NCI-H748 (cell line): ENCODE measurements around the gene MYOZ3.
A peak's percentile ranks its signal among the peaks of the same experiment; 100 is the strongest.

Source experiments
- DNase-seq: peaks from one replicate; lab custom pipeline; 2025; ENCODE audit not compliant: unreplicated experiment; lab: John Stamatoyannopoulos, UW

MYOZ3 gene

GRCh38 chr5:150642567-150642927 is 18.5 kb upstream of the MYOZ3 start:
- DNase-seq: no peak

- no peak for DNase-seq
These were observed 17.9 kb upstream of the MYOZ3 start for GRCh38 chr5:150642991-150643710.

GRCh38 chr5:150644058-150644457 is 17.0 kb upstream of the MYOZ3 start:
- DNase-seq: no peak

DNA sequence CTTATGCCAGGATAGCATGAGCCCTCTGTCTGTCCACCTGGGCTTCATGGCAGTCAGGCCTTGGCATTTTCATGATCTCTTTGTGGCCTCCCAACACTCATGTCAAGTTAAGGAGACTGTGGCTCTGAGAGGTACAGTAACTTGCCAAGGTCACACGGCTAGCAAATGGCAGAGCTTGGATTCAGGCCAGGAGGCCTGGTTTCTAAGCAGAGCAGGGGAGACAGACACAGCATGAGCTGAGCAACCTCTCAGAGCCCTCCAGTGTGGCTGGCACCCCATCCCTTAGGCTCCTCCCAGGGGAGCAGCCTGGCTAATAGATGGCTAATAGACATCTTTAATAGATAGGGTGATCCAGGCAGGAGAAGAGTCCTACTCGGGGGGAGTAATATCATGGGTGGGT is 16.5 kb upstream of the MYOZ3 start:
- no peak for DNase-seq

DNA sequence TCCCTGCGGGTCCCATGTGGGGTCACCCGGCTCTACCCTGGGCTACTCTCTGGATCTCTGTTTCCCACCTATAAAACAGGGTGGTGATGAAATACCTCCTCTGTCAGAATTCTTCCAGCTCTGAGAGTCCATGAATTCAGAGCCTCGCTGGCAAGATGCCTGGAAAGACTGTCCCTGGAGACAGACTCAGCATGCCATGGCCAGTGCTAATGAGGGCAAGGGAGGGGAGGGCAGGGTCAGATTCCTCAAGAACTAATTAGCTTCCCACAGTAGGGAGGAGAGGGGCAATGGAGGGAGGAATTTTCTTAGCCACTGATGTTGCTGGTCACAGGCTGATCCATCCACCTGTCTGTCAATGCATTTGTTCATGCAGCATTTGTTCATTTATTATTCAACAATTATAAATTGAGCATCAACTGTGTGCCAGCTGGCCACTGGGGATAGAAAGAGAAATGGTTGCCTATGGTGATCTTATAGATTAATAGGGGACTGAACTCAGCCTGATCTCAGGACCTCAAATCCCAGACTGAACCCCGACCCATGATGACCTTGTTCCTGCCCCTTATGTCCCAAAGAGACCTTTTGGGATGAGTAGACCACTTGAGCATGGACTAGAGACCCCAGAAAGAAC is 15.9 kb upstream of the MYOZ3 start:
- DNase-seq: no peak

DNA sequence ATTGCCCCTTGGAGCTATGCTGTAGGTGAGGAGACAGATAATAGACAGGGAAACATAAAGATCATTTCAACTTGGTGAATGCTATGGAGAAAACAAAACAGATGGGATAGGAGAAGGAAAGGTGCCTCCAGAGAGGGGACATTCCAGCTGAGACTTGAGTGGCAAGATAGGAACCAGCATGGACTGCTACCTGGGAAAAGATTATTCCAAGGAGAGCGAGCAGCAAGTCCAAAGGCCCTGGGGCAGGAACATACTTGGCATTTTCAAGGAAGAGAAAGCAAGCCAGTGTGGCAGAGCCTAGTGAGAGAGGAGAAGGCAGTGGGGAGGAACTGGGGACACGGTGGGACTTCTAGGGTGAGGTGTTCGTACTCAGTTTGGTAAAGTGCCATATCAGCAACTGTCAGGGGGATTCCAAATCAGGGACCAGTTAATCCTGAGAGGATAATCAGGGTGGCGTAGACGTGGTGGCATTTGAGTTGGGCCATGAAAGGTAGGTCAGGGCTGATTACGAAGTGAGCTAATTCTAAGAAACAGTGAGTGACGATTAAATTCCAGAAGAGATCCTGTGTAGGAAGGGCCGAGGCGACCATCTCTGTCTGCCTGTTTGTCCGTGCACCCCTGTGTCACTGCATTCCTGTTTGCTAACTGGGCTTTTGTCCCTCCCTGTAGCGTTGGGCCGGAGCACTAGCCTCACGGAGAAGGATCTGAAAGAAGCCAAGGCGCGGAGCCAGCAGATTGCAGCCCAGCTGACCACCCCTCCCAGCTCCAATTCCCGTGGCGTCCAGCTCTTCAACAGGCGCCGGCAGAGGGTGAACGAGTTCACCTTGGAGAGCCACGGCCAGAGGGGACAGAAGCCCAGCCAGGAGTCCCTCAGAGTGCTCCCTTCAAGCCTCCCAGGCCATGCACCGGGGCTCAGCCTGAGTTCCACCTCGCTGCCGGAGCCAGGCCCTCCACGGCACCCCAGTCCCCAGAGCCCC is 13.5 kb upstream of the MYOZ3 start:
- DNase-seq: no peak

- no peak for DNase-seq
These were observed 12.6 kb upstream of the MYOZ3 start for GRCh38 chr5:150648294-150649107.

DNA sequence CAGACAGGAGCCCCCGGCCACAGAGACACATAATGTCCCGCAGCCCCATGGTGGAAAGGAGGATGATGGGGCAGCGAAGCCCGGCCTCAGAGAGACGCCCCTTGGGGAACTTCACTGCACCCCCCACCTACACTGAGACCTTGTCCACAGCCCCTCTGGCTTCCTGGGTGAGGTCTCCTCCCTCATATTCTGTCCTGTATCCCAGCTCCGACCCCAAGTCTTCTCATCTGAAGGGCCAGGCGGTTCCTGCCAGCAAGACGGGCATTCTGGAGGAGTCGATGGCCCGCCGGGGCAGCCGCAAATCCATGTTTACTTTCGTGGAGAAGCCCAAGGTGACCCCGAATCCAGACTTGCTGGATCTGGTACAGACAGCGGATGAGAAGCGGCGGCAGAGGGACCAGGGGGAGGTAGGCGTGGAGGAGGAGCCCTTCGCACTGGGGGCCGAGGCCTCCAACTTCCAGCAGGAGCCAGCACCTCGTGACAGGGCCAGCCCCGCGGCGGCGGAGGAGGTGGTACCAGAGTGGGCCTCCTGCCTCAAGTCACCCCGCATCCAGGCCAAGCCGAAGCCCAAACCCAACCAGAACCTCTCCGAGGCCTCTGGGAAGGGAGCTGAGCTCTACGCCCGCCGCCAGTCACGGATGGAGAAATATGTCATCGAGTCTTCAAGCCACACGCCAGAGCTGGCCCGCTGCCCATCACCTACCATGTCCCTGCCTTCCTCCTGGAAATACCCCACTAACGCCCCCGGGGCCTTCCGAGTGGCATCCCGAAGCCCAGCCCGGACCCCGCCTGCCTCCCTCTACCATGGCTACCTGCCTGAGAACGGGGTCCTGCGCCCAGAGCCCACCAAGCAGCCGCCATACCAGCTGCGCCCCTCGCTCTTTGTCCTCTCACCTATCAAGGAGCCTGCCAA is 11.7 kb upstream of the MYOZ3 start:
- DNase-seq: no peak

DNA sequence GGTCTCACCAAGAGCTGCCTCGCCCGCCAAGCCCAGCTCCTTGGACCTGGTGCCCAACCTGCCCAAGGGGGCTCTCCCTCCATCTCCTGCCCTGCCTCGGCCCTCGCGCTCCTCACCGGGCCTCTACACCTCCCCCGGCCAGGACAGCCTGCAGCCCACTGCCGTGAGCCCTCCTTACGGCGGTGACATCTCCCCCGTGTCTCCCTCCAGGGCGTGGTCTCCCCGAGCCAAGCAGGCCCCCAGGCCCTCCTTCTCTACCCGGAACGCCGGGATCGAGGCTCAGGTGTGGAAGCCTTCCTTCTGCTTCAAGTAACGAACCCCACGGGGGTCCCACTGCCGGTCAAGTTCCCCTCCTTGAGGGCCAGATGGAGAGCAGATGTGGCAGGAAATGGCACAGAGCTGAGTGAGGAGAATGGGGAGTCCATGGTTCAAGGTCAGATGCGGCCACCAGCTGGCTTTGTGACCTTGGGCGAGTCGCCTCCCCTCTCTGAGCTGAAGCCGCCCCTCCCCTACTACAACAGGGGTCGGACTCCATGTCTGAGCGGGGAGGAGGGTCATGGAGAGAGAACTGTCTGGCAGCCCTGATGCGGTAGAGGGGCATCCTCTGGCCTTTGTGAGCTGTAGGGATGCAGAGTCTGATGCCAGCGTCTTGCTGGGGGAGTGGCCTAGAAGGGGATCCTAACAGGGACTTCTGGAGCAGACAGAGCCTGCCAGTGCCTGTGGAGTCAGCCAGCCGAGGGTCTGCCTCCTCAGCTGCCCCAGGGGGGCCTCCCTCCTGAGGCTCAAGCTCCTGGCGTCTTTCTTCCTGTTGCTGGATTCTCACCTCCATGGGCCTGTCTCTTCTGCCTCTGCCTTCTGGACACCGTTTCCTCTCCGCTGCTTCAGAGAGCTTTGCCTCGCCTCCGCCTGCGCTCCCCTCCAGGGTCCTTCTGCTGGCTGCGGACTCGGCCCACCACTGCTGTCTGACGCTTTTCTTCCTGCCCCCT is 10.7 kb upstream of the MYOZ3 start:
- DNase-seq: no peak

GRCh38 chr5:150651382-150651781 is 9.7 kb upstream of the MYOZ3 start:
- no peak for DNase-seq

DNA sequence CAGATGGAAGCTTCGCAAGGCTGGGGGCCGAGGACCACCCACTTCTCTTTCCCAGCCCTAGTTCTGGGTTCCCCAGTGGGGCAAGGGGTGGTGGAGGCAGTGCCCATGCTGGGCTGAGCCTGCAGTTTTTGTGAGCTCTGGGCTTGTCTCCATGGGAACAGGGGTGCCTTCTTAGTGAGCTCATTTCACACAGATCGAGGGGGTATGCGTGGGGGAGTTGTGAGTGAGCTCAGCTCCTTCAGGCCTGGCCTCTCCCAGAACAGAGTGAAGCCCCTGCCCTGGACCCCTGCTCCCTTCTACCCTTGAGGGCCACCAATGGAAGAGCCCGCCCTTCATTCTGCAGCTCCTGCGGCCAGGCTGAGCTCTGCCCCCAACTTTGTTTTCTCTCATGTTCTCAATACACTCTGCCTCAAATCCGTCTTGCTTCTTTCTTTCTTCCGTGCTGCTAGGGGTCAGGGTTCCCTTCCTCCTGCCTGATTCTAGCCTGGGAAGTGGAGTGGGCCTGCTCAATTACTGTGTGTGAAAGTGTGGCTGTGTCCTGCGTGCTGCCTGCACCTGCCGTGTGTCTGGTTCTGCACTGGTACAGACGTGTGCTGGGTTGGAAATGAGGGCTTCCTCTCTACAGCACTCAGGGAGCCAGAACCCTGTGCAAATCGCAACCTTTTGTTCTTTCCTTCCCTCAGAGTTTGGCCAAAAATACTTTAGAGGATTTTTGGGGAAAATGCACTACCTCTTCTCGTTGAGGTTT is 9.0 kb upstream of the MYOZ3 start:
- no peak for DNase-seq

GRCh38 chr5:150653145-150653761 is 7.8 kb upstream of the MYOZ3 start:
- DNase-seq: no peak

DNA sequence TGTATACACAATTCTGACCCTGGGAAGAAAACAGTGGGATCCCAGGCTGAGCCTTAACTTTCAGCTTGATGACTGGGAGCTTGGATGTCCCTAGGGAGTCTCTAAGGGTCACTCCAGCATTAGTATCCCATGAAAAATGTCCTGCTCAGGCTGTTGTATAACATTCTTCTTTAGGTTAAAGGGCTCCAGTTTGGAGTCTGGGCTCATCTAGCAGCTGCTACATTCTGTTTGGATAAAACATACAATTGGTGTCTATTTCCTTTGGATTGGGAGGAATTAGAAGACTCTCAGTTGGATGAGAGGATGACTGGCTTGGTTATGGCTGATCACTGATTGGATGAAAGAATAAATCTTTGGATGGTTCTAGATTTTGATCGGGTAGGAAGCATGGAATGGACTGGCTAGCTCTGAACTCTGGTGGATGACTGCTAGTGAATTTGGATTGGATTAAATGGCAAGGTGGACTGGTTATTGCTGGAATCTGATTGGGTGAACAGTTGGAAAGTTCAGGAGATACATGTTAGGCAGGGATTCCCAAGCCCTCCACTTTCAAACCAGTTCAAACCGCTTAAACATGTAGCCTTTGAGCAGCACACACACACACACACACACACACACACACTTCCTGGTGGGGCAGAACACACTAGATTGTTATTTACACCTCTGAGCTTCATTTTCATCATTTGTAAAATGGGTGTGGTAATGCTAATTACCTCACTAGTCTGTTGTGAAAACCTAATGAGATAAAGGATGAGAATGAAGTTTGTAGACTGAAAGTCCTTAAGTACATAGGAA is 7.1 kb upstream of the MYOZ3 start:
- no peak for DNase-seq

- no peak for DNase-seq
These were observed 5.8 kb upstream of the MYOZ3 start for GRCh38 chr5:150655221-150655620.

GRCh38 chr5:150656191-150657132 is 4.6 kb upstream of the MYOZ3 start:
- peak; percentile 84 for DNase-seq

DNA sequence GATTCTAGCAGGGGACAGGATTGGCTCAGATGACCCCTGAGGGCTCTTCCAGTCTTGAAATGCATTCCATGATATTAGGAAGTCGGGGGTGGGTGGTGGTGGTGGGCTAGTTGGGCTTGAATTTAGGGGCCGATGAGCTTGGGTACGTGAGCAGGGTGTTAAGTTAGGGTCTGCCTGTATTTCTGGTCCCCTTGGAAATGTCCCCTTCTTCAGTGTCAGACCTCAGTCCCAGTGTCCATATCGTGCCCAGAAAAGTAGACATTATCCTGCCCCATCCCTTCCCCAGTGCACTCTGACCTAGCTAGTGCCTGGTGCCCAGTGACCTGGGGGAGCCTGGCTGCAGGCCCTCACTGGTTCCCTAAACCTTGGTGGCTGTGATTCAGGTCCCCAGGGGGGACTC is 2.9 kb upstream of the MYOZ3 start:
- no peak for DNase-seq
